NCI-H82 treated with DMSO at 0.1 percent for 48 hours (cell line): ENCODE data around the gene ST3GAL3.
A peak's percentile ranks its signal among the peaks of the same experiment; 100 is the strongest.

ENCODE experiments used
- DNase-seq: peaks from one replicate; lab custom pipeline; 2025; ENCODE audit not compliant: unreplicated experiment; lab: John Stamatoyannopoulos, UW

ST3GAL3 gene

GRCh38 chr1:43908226-43908625 is 200.9 kb downstream of the ST3GAL3 start:
- no peak for DNase-seq

GRCh38 chr1:43908858-43909257 is 201.5 kb downstream of the ST3GAL3 start:
- DNase-seq = no peak

- no peak for DNase-seq
Measured at GRCh38 chr1:43910343-43910742, 203.0 kb downstream of the ST3GAL3 start.

DNA sequence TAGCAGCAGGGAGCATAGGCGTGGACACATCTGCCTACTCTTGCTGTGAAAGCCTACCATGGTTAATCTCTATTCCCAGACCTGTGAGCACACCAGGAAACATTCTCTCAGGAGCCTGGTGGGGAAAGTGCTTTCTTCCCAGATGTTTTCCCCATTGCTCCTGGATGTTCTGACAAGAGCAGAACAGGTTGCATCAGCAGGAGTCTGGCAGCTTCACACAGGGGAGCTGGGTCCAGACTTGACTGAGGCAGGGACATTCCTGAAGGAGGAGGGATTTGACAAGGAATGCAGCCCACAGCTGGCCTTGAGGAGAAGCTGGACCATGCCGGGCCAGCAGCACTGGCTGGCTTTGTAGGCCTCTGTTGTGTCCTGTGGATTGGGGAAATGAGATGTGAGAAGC is 205.3 kb downstream of the ST3GAL3 start:
- DNase-seq = no peak

DNA sequence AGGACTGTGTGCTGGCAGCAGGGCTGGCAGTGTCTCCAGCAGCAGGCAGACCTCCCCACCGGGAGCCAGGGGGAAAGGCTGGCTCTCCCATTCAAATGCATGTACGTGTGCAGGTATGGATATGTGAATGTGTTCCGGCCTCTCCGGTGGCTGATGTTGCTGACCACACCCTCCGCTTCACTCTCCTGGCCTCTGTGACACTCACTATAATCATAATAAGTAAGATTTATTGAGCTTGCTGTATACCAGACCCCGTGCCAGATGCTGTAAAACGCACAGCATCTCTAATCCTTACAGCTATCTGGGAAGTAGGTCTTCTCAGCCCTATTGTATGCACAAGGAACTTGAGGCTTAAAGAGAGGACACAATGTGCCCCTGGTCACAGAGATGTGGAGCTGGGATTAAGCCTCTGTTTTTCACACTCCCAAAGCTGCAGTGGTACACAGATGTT is 205.7 kb downstream of the ST3GAL3 start:
- peak; percentile 79 for DNase-seq

- DNase-seq = peak; percentile 20
Measured at GRCh38 chr1:43913666-43914360, 206.5 kb downstream of the ST3GAL3 start.

GRCh38 chr1:43914576-43915525 is 207.5 kb downstream of the ST3GAL3 start:
- no peak for DNase-seq

- DNase-seq = no peak
Measured at GRCh38 chr1:43919906-43920305, 212.6 kb downstream of the ST3GAL3 start.

DNA sequence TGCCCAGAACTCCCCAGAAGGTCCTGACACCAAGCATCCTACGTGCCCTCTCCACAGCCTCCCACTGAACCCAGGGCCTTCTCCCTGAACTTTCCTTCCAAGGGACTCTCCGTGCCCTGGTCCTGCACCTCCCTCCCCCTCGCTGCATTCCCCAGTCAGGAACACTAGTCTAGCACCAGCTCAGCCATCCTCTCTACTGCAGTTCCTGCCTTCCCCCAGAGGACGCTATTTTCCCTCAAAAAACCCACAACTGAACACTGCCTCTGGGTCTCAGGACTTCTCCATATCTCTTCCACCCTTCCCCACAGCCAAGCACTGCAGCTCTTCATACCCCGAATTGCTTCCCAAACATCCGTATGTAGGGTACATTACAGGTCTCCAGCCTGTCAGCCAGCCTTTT is 213.7 kb downstream of the ST3GAL3 start:
- DNase-seq = no peak

DNA sequence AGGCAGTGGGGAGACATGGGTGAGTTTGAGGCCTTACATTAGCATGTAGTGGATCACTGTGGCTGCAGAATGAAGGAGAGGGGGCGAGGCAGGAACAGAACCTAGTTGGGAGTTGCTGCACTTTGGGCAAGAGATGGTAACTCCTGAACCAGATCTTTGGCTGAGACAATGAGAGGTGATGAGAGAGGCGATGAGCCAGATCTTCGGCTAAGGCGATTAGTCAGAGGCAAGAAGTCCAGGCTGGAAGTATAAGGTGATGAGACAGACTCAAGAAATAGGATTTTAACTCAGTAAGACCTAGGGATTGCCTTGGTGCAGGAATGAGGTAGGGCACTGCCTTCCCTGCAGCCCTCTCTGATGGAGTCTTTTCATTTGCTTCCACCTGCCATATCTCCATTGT is 217.2 kb downstream of the ST3GAL3 start:
- DNase-seq = peak; percentile 82

DNA sequence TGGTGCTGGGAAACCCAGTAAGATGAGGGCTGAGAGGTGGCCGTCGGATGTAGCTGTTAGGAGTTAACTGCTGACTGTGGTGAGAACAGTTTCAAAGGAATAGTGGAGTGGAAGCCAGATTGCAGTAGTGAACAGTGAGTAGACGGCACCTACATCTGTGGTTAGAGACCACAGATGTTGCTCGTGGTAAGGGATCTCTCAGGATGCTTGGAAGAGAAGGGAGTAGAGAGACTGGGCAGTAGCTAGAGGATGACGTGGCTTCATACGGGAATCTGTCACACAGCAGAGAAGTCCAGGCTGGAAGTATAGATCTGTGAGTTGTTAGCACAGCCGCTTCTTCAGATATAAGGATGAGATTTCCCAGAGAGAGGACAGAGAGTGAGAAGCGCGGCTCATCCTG is 218.5 kb downstream of the ST3GAL3 start:
- DNase-seq = no peak

- no peak for DNase-seq
Measured at GRCh38 chr1:43930168-43930948, 223.0 kb downstream of the ST3GAL3 start.

DNA sequence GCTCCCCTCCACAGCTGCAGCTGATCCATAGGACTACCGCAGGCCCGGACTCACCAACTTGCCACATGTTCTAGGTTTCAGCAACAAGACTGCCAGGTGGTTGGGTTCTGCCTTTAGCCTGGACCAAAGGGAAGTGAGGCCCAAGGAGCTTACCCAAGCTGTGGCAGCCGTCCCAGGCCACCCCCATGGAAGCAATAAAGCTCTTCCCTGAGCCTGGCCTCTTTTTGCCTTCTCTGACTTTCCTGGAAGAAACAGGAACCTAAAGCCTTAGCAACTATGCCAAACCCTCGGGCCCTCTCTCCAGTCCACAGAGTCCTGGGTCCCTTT is 223.6 kb downstream of the ST3GAL3 start:
- no peak for DNase-seq

- no peak for DNase-seq
Measured at GRCh38 chr1:43931711-43932660, 224.7 kb downstream of the ST3GAL3 start.

- DNase-seq = no peak
Measured at GRCh38 chr1:43932786-43933385, 225.6 kb downstream of the ST3GAL3 start.

- DNase-seq = no peak
Measured at GRCh38 chr1:43933386-43934100, 226.2 kb downstream of the ST3GAL3 start, which contains the start of gene ARTN. Gene ARTN, plus strand, starts transcription at chr1:43933801. Its CDS starts 1,856 bp downstream, at chr1:43935657.

DNA sequence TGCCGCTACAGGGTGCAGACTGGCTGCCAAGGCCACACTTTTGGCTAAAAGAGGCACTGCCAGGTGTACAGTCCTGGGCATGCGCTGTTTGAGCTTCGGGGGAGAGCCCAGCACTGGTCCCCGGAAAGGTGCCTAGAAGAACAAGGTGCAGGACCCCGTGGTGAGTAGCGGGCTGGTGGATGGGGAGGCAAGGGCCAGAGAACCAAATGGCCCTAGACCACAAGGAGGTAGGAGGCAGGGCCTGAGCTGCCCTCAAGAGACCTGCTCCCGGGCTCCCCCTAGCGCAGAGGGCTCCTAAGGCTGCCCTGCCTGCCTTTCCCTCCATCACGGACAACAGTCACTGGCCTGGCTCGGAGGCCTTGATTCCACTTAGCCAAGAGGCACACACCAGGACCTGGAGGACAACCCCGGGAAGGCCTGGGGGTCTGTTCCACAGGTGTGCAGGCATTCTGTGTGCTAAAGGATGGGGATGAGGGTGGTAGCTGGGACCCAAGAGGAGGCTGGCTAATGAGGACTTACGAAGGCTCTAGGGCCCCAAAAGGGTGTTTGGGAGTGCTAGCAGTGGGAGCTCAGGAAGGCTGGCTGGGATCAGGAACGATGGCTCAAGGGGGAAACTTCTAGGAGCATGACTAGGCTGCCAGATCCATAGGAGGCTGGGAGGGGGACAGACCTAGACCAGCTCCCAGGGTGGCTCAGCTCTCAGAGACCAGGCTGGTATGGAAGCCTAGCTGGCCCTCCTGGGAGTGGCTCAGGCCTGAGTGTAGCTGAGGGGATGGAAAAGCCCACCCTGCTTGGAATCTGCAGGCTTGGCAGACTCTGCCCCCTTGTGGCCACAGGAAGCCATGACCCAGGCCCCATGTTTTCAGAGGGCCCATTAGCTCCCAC is 227.0 kb downstream of the ST3GAL3 start:
- DNase-seq = peak; percentile 69

DNA sequence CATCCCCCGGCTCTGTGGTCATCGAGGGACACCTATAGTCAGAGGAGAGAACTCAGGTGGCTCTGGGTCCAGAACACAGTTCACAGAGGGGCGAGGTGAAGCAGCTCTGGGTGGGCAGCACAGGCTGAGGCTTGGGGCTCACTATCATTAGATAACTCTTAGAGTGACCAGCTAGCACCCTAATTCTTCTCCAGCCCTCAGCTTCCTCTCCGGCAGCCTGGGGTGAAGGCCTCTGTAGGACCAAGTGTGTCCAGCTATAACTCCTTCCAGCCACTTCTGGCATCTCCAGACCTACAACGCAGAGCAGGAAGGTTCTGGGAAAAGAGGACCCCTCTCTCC is 227.6 kb downstream of the ST3GAL3 start:
- no peak for DNase-seq
